Measurements from ENCODE around the gene SETMAR.

GRCh38 chr3:4294616-4295327 is 8.4 kb upstream of the SETMAR start:
- TF ChIP-seq CTCF (conservative IDR thresholded peaks at IDR 0.05; ENCODE audit: low read depth, low read length) = no peak
- no peak for TF ChIP-seq SMC3 (IDR thresholded peaks at IDR 0.05; ENCODE audit: low read depth, low read length)
- no peak for TF ChIP-seq BHLHE40 (IDR thresholded peaks at IDR 0.05; ENCODE audit: low read depth, low read length)
- TF ChIP-seq USF2 (IDR thresholded peaks at IDR 0.05; ENCODE audit: low read depth, low read length) = no peak
- no peak for TF ChIP-seq ELK1 (IDR thresholded peaks at IDR 0.05; ENCODE audit: borderline replicate concordance, low read depth, low read length)
- no peak for TF ChIP-seq FOS (IDR thresholded peaks at IDR 0.05; ENCODE audit: low read depth, low read length)
- TF ChIP-seq MXI1 (IDR thresholded peaks at IDR 0.05; ENCODE audit: borderline replicate concordance, low read depth, low read length) = no peak
- TF ChIP-seq RAD21 (IDR thresholded peaks at IDR 0.05; ENCODE audit: low read length) = no peak
- no peak for TF ChIP-seq POLR2A (IDR thresholded peaks at IDR 0.05; ENCODE audit: low read depth, low read length)
- no peak for TF ChIP-seq RFX5 (IDR thresholded peaks at IDR 0.05; ENCODE audit: low read depth, low read length)
- TF ChIP-seq CEBPB (IDR thresholded peaks at IDR 0.05; ENCODE audit: low read depth, low read length) = no peak
- TF ChIP-seq MAZ (IDR thresholded peaks at IDR 0.05; ENCODE audit: borderline replicate concordance, low read depth, low read length) = no peak
- TF ChIP-seq MAFK (IDR thresholded peaks at IDR 0.05; ENCODE audit: low read depth, low read length) = no peak
- TF ChIP-seq RCOR1 (IDR thresholded peaks at IDR 0.05; ENCODE audit: insufficient replicate concordance, low read length) = no peak

Measured in IMR-90 (cell line).